K562 (cell line): Measurements from ENCODE around the gene ERO1B. TPM values are rescaled to one million over a fixed set of nuclear protein-coding genes. Genes with fewer than 3 reads are reported as not detected.

Experiments used
- ATAC-seq: fragments of 200-7000 bp; cut with Tn5 transposase; 3 replicates; pipeline ENCODE4 v1.9.1; 2020; ENCODE audit warnings: moderate library complexity
- BruUV-seq: library from RNA; stranded (reverse); fragments of 400-500 nt; replicated peaks from 2 replicates; lab custom pipeline; 2021; lab: Mats Ljungman, UMichigan
- CTCF ChIA-PET: fragments of 300-600 bp; formaldehyde crosslinking; extraction: SDS; loops from one replicate; lab custom pipeline; 2021; ENCODE audit warnings: low intra/inter-chr PET ratio; lab: Yijun Ruan, JAX
- POLR2A ChIA-PET: fragments of 300-600, 350-650 bp; sonication (Branson Sonifier 250); formaldehyde crosslinking; extraction: SDS; loops from one replicate; lab custom pipeline; 2021; ENCODE audit warnings: antibody characterized with exemption, inconsistent platforms; lab: Yijun Ruan, JAX
- DNase-seq, 4 experiments: peaks; one replicate each; pipeline versions ENCODE4 v3.0.0 to v3.0.0-alpha.2; 2011 to 2018; ENCODE audit warnings: low spot score in 3 of 4, mixed read lengths in 3 of 4; ENCODE audit errors: extremely low read depth in 1 of 4
- FAIRE-seq: peaks from 2 replicates; lab custom pipeline; 2011; peaks lifted over from hg19 to GRCh38; lab: Jason Lieb, UNC
- H2AFZ ChIP-seq: 2 replicates; pipeline ENCODE4 v1.6.0; 2011; ENCODE audit warnings: low read depth, low read length, control low read depth, inconsistent platforms
- H3K27ac ChIP-seq: fragments of 200-600 bp; 3 replicates; pipeline ENCODE4 v1.8.0; 2011; ENCODE audit warnings: low read depth, mild to moderate bottlenecking, control low read depth, inconsistent platforms, low read length, moderate library complexity, mixed read lengths; ENCODE audit errors: extremely low read depth
- H3K27me3 ChIP-seq, 2 experiments: fragments of 300-600 bp in 1 of 2; 2 replicates in 1 of 2; 3 replicates in 1 of 2; pipeline versions ENCODE4 v1.6.0 to v1.8.0; 2011; ENCODE audit warnings: inconsistent platforms in 2 of 2, low read length in 2 of 2, mild to moderate bottlenecking in 1 of 2, mixed read lengths in 1 of 2, moderate library complexity in 1 of 2; ENCODE audit not compliant: control insufficient read depth in 2 of 2, insufficient read depth in 2 of 2
- H3K36me3 ChIP-seq: fragments of 300-600 bp; 3 replicates; pipeline ENCODE4 v1.8.0; 2011; ENCODE audit warnings: mild to moderate bottlenecking, low read length, inconsistent platforms; ENCODE audit not compliant: control insufficient read depth, insufficient read depth
- H3K4me1 ChIP-seq, 2 experiments: fragments of 200-600 bp in 1 of 2; replicated peaks in 1 of 2; 2 replicates in 1 of 2; 3 replicates in 1 of 2; pipeline versions ENCODE4 v1.5.1 to v1.8.0; 2011; ENCODE audit warnings: inconsistent platforms in 2 of 2, low read length in 2 of 2, mild to moderate bottlenecking in 1 of 2, mixed read lengths in 1 of 2, moderate library complexity in 1 of 2; ENCODE audit not compliant: control insufficient read depth in 2 of 2, insufficient read depth in 2 of 2
- H3K4me2 ChIP-seq: 2 replicates; pipeline ENCODE4 v1.6.1; 2011; ENCODE audit warnings: low read length, control low read depth, inconsistent platforms, mixed read lengths; ENCODE audit not compliant: insufficient read depth
- H3K4me3 ChIP-seq: fragments of 200-600 bp; sonication (generic), shearing (Covaris generic); 2 replicates; pipeline ENCODE4 v1.5.1; 2016; ENCODE audit warnings: control low read depth, inconsistent platforms
- H3K79me2 ChIP-seq: fragments of 200-600 bp; 3 replicates; pipeline ENCODE4 v1.8.0; 2011; ENCODE audit warnings: low read length, inconsistent platforms; ENCODE audit not compliant: control insufficient read depth, insufficient read depth
- H3K9ac ChIP-seq, 2 experiments: 2 replicates each; pipeline versions ENCODE4 v1.6.0 to v1.6.1; 2011; ENCODE audit warnings: low read depth in 2 of 2, low read length in 2 of 2, control low read depth in 1 of 2, inconsistent platforms in 1 of 2, mild to moderate bottlenecking in 1 of 2, mixed read lengths in 1 of 2; ENCODE audit not compliant: insufficient read depth in 1 of 2
- H3K9me1 ChIP-seq: one replicate; pipeline ENCODE4 v1.6.0; 2011; ENCODE audit warnings: inconsistent platforms, mild to moderate bottlenecking, low read length, moderate library complexity; ENCODE audit not compliant: control insufficient read depth, insufficient read depth
- H3K9me3 ChIP-seq: replicated peaks from 2 replicates; pipeline ENCODE4 v1.5.1; 2011; ENCODE audit warnings: low read depth, low read length, inconsistent platforms; ENCODE audit not compliant: control insufficient read depth, insufficient read depth
- H4K20me1 ChIP-seq: replicated peaks from 2 replicates; pipeline ENCODE4 v1.6.1; 2011; ENCODE audit warnings: low read length, inconsistent platforms, mixed read lengths; ENCODE audit not compliant: control insufficient read depth, insufficient read depth
- CEBPB ChIP-seq: fragments of 450-650 bp; IDR thresholded peaks from 2 replicates; pipeline ENCODE4 v1.6.1; 2016; ENCODE audit warnings: missing genetic modification characterization, missing compliant biosample characterization
- E2F6 ChIP-seq, 2 experiments: IDR thresholded peaks; 2 replicates each; pipeline ENCODE4 v1.6.1; 2011; ENCODE audit warnings: borderline replicate concordance in 1 of 2, control low read depth in 1 of 2, low read depth in 1 of 2, low read length in 1 of 2, mild to moderate bottlenecking in 1 of 2, mixed read lengths in 1 of 2, moderate library complexity in 1 of 2; ENCODE audit not compliant: insufficient read depth in 1 of 2, insufficient read length in 1 of 2, poor library complexity in 1 of 2, severe bottlenecking in 1 of 2; ENCODE audit errors: extremely low read depth in 1 of 2
- EP400 ChIP-seq: fragments of 450-650 bp; IDR thresholded peaks from 2 replicates; pipeline ENCODE4 v1.6.1; 2017; ENCODE audit warnings: antibody characterized with exemption, mild to moderate bottlenecking, moderate library complexity
- HDAC2 ChIP-seq: fragments of 450-650 bp; IDR thresholded peaks from 2 replicates; pipeline ENCODE4 v1.6.1; 2016; ENCODE audit warnings: mild to moderate bottlenecking
- HDAC6 ChIP-seq: IDR thresholded peaks from 2 replicates; pipeline ENCODE4 v1.6.1; 2012; ENCODE audit warnings: low read depth, mild to moderate bottlenecking, control low read depth, inconsistent platforms, low read length, moderate library complexity
- MITF ChIP-seq: IDR thresholded peaks from 2 replicates; pipeline ENCODE4 v1.6.1; 2014; ENCODE audit warnings: antibody characterized with exemption
- NBN ChIP-seq: fragments of 450-650 bp; IDR thresholded peaks from 2 replicates; pipeline ENCODE4 v1.6.1; 2016; ENCODE audit warnings: low read depth, mild to moderate bottlenecking
- RREB1 ChIP-seq: fragments of 250-450 bp; sonication (Bioruptor Pico); IDR thresholded peaks from 2 replicates; pipeline ENCODE4 v1.4.0; 2020
- SMC3 ChIP-seq: conservative IDR thresholded peaks from 2 replicates; pipeline ENCODE4 v1.6.1; 2011; ENCODE audit warnings: low read depth, low read length, improper control_type of control experiment; ENCODE audit not compliant: insufficient read depth
- XRCC5 ChIP-seq: fragments of 200-400 bp; formaldehyde crosslinking; IDR thresholded peaks from 2 replicates; pipeline ENCODE4 v1.6.1; 2017; ENCODE audit warnings: low read depth, mild to moderate bottlenecking, low read length
- ZNF395 ChIP-seq: fragments of 200-800 bp; sonication (Bioruptor generic); IDR thresholded peaks from 2 replicates; pipeline ENCODE4 v1.6.1; 2017; ENCODE audit warnings: missing genetic modification characterization, missing compliant biosample characterization
- WGBS: fragments of 100-300 bp; shearing (Covaris generic); methylation state at CpG from one replicate; pipeline ENCODE4 v1.1.6; 2016; ENCODE audit warnings: low coverage, mixed read lengths; ENCODE audit not compliant: insufficient coverage; ENCODE audit errors: missing lambda C conversion rate; 5-methylcytosine and 5-hydroxymethylcytosine counted together
- in situ Hi-C: fragments of 300-500 bp; cut with MboI; formaldehyde crosslinking; loops from 4 replicates; pipeline ENCODE4 v1.15.0; 2018; ENCODE audit warnings: inconsistent platforms, mixed read lengths
- intact Hi-C: fragments of 100-400 bp; cut with micrococcal nuclease; formaldehyde crosslinking; loops from 2 replicates; pipeline ENCODE4 v1.14.2; 2022
- polyA plus RNA-seq, 8 experiments: library from polyadenylated mRNA; depleted of rRNA in 4 of 8; stranded (reverse) in 5 of 8; unstranded in 3 of 8; fragments of >200 nt; fragmentation: Nextera tagmentation in 2 of 8; fragmentation: Illumina TruSeq in 1 of 8; extraction: Ambion mirVana in 2 of 8; extraction: Trizol in 1 of 8; gene quantifications; 2 replicates each; pipeline versions ENCODE4 v1.2.1 to v1.2.3, GENCODE V29; 2011 to 2014; ENCODE audit warnings: inconsistent platforms in 1 of 8, missing spikeins in 1 of 8
- total RNA-seq, 7 experiments: library from RNA; depleted of rRNA in 6 of 7; stranded (reverse); fragments of >200 nt in 6 of 7; fragmentation: Illumina TruSeq in 2 of 7; extraction: Trizol in 2 of 7; gene quantifications; 2 replicates each; pipeline versions ENCODE4 v1.2.1 to v1.2.3, GENCODE V29; 2011 to 2021; ENCODE audit warnings: low replicate concordance in 1 of 7

ERO1B gene
- total and polyA plus RNA-seq, 9 of the 15 experiments (the other 6 are each of a cell fraction or from before 2014, with no cell fraction given) = 0.59 to 6.4 (median 4.2) TPM

GRCh38 chr1:236282425-236282716 lies 613 bp upstream of the ERO1B start:
- Histone ChIP-seq H3K27me3 (no peaks in the 10 kb centered on the region), H3K9me3 (no peaks in the 10 kb centered on the region), H2AFZ (peak overlapping the region; percentile 91), H3K4me2 (peak overlapping the region; percentile 82), H3K4me1 (peaks cover 13 to 23% of the 10 kb centered on the region in 2 experiments; a peak in 4 of 5 replicates), H4K20me1 (no peaks in the 10 kb centered on the region), H3K27ac (peak overlapping the region; percentile 71), H3K9ac (peak overlapping the region; percentile 69 to 99), H3K4me3 (peak overlapping the region; percentile 79), H3K79me2 (no peaks in the 10 kb centered on the region; the same call in 2 of the 3 replicates), H3K9me1 (no peaks in the 10 kb centered on the region), H3K36me3 (no peaks in the 10 kb centered on the region)
- intact Hi-C loops (loop anchor here (5.0 kb wide), 2 partner anchors 70 to 115 kb away; no protein-coding TSS in a partner anchor), in situ Hi-C loops (no loop called here)
- peak; percentile 8 for ATAC-seq
- POLR2A ChIA-PET = interaction anchor here (0.6 to 2.0 kb wide), 12 partner anchors 8 to 920 kb away, joined by 3 to 13 read pairs (median 4); partner anchors contain the start of gene EDARADD
- BruUV-seq = TSS peak; percentile 91
- FAIRE-seq = no peak
- peak in 2 of 4 experiments; percentile 31 to 37 for DNase-seq
- CTCF ChIA-PET = no interaction called here
- 4% methylated on average over 7 of the region's 7 CpGs for WGBS
- no peak for TF ChIP-seq XRCC5
- TF ChIP-seq EP400 = peak; percentile 71
- TF ChIP-seq SMC3 = no peak
- TF ChIP-seq ZNF395 (CRISPR knock-in tag) = peak; percentile 80
- peak in 1 of 2 experiments; percentile 67 for TF ChIP-seq E2F6 (IDR thresholded peaks at IDR 0.05; ENCODE audit: borderline replicate concordance in 1 of 2, extremely low read depth in 1 of 2, insufficient read depth in 1 of 2, insufficient read length in 1 of 2, low read depth in 1 of 2, low read length in 1 of 2, poor library complexity in 1 of 2, severe bottlenecking in 1 of 2)
- peak; percentile 45; the same call in 1 of the 2 replicates for TF ChIP-seq CEBPB (tag)
- 0 out of 2 replicates have a peak, but pooled peaks have one; percentile 18 for TF ChIP-seq HDAC2
- no peak for TF ChIP-seq HDAC6
- 0 out of 2 replicates have a peak, but pooled peaks have one; percentile 45 for TF ChIP-seq RREB1 (CRISPR knock-in tag)
- TF ChIP-seq MITF = no peak
- peak; percentile 33; the same call in 1 of the 2 replicates for TF ChIP-seq NBN
